Measurements from ENCODE around the gene AHR.
"Not testable (repeated sequence)": the region's sequence is repeated elsewhere in the genome, so short reads cannot be mapped to it uniquely, and the experiment has no call there.

AHR gene

GRCh38 chr7:17391366-17391765, 92.9 kb downstream of the AHR start:
- Histone ChIP-seq H3K27me3 (ENCODE audit: insufficient read depth, low read length) (no peaks in the 10 kb centered on the region), H3K9ac (ENCODE audit: low read length) (no peak overlapping the region), H3K27ac (ENCODE audit: low read depth, low read length, poor library complexity, severe bottlenecking) (no peak overlapping the region), H2AFZ (ENCODE audit: low read length) (no peak overlapping the region), H3K36me3 (ENCODE audit: insufficient read depth, low read length) (no peaks in the 10 kb centered on the region), H3K4me2 (ENCODE audit: low read length) (no peak overlapping the region), H3K4me1 (ENCODE audit: insufficient read depth, low read length, severe bottlenecking) (no peaks in the 10 kb centered on the region), H3F3A (ENCODE audit: insufficient read depth, low read length) (no peaks in the 10 kb centered on the region), H3K9me2 (ENCODE audit: low read depth, low read length) (no peaks in the 10 kb centered on the region), H3K4me3 (ENCODE audit: low read depth, low read length, poor library complexity, severe bottlenecking) (no peak overlapping the region), H4K20me1 (ENCODE audit: insufficient read depth, low read length) (no peaks in the 10 kb centered on the region), H3K9me3 (ENCODE audit: low read length) (0 out of 2 replicates have a peak, but pooled peaks cover 4% of the 10 kb centered on the region), H3K79me2 (ENCODE audit: insufficient read depth, low read length) (no peaks in the 10 kb centered on the region)
- TF ChIP-seq, protein P1, sequence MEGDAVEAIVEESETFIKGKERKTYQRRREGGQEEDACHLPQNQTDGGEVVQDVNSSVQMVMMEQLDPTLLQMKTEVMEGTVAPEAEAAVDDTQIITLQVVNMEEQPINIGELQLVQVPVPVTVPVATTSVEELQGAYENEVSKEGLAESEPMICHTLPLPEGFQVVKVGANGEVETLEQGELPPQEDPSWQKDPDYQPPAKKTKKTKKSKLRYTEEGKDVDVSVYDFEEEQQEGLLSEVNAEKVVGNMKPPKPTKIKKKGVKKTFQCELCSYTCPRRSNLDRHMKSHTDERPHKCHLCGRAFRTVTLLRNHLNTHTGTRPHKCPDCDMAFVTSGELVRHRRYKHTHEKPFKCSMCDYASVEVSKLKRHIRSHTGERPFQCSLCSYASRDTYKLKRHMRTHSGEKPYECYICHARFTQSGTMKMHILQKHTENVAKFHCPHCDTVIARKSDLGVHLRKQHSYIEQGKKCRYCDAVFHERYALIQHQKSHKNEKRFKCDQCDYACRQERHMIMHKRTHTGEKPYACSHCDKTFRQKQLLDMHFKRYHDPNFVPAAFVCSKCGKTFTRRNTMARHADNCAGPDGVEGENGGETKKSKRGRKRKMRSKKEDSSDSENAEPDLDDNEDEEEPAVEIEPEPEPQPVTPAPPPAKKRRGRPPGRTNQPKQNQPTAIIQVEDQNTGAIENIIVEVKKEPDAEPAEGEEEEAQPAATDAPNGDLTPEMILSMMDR (IDR thresholded peaks at IDR 0.05; ENCODE audit: low read length): no peak
- no peak for TF ChIP-seq EZH2 (IDR thresholded peaks at IDR 0.05; ENCODE audit: borderline replicate concordance, low read length)

- TF ChIP-seq, protein P1 (IDR thresholded peaks at IDR 0.05; ENCODE audit: low read length): no peak
- no peak for TF ChIP-seq EZH2 (IDR thresholded peaks at IDR 0.05; ENCODE audit: borderline replicate concordance, low read length)
- Histone ChIP-seq H3K27ac (ENCODE audit: low read depth, low read length, poor library complexity, severe bottlenecking) (no peak overlapping the region), H3K4me2 (ENCODE audit: low read length) (no peak overlapping the region), H3K9ac (ENCODE audit: low read length) (no peak overlapping the region), H4K20me1 (ENCODE audit: insufficient read depth, low read length) (no peaks in the 10 kb centered on the region), H3K36me3 (ENCODE audit: insufficient read depth, low read length) (no peaks in the 10 kb centered on the region), H3K4me1 (ENCODE audit: insufficient read depth, low read length, severe bottlenecking) (no peaks in the 10 kb centered on the region), H2AFZ (ENCODE audit: low read length) (no peak overlapping the region), H3K4me3 (ENCODE audit: low read depth, low read length, poor library complexity, severe bottlenecking) (no peak overlapping the region), H3K79me2 (ENCODE audit: insufficient read depth, low read length) (no peaks in the 10 kb centered on the region), H3K9me3 (ENCODE audit: low read length) (0 out of 2 replicates have a peak, but pooled peaks cover 4% of the 10 kb centered on the region), H3K9me2 (ENCODE audit: low read depth, low read length) (no peaks in the 10 kb centered on the region), H3K27me3 (ENCODE audit: insufficient read depth, low read length) (no peaks in the 10 kb centered on the region), H3F3A (ENCODE audit: insufficient read depth, low read length) (no peaks in the 10 kb centered on the region)
Measured at GRCh38 chr7:17392846-17393245, 94.4 kb downstream of the AHR start.

- not testable (repeated sequence) for H3K9me3 ChIP-seq (ENCODE audit: low read length); H2AFZ ChIP-seq (ENCODE audit: low read length); H3K27ac ChIP-seq (ENCODE audit: low read depth, low read length, poor library complexity, severe bottlenecking); H3K9me2 ChIP-seq (ENCODE audit: low read depth, low read length); H3K4me2 ChIP-seq (ENCODE audit: low read length); H3K79me2 ChIP-seq (ENCODE audit: insufficient read depth, low read length); H3K9ac ChIP-seq (ENCODE audit: low read length); H3K27me3 ChIP-seq (ENCODE audit: insufficient read depth, low read length); H4K20me1 ChIP-seq (ENCODE audit: insufficient read depth, low read length); H3K4me3 ChIP-seq (ENCODE audit: low read depth, low read length, poor library complexity, severe bottlenecking); H3K36me3 ChIP-seq (ENCODE audit: insufficient read depth, low read length); H3K4me1 ChIP-seq (ENCODE audit: insufficient read depth, low read length, severe bottlenecking); H3F3A ChIP-seq (ENCODE audit: insufficient read depth, low read length)
Measured at GRCh38 chr7:17394563-17394962, 96.1 kb downstream of the AHR start.

Data from OCI-LY1 (cell line).